Activated CD8-positive, alpha-beta memory T cell treated with anti-CD3 and anti-CD28 coated beads, Interleukin-2, amount 50 U/mL, for 1 hour (primary cell): ENCODE results near the gene CHST14.

Experiments
- DNase-seq: peaks from one replicate; pipeline ENCODE4 v3.0.0-alpha.2; 2020; ENCODE audit errors: extremely low read depth

Gene CHST14

GRCh38 chr15:40461958-40462357 lies 8.8 kb upstream of the CHST14 start:
- no peak for DNase-seq

- DNase-seq: no peak
Observed at GRCh38 chr15:40463279-40463678, 7.5 kb upstream of the CHST14 start.

- DNase-seq: no peak
Observed at GRCh38 chr15:40463886-40464545, 6.8 kb upstream of the CHST14 start.

GRCh38 chr15:40464595-40465185 lies 6.1 kb upstream of the CHST14 start:
- DNase-seq: no peak

GRCh38 chr15:40465939-40466338 lies 4.8 kb upstream of the CHST14 start:
- no peak for DNase-seq

- DNase-seq: no peak
Observed at GRCh38 chr15:40466426-40467260, 4.1 kb upstream of the CHST14 start.

- no peak for DNase-seq
Observed at GRCh38 chr15:40467261-40467615, 3.5 kb upstream of the CHST14 start.

- no peak for DNase-seq
Observed at GRCh38 chr15:40468898-40469331, 1.9 kb upstream of the CHST14 start.

GRCh38 chr15:40469776-40470390 lies 901 bp upstream of the CHST14 start:
- DNase-seq: no peak

GRCh38 chr15:40471105-40471807 lies 472 bp downstream of the CHST14 start:
- DNase-seq: no peak

- DNase-seq: no peak
Observed at GRCh38 chr15:40471808-40472150, 995 bp downstream of the CHST14 start.

GRCh38 chr15:40472171-40472727 lies 1.5 kb downstream of the CHST14 start:
- DNase-seq: no peak

- DNase-seq: no peak
Observed at GRCh38 chr15:40474581-40474980, 3.8 kb downstream of the CHST14 start.

GRCh38 chr15:40477642-40478327 lies 7.0 kb downstream of the CHST14 start:
- DNase-seq: no peak

GRCh38 chr15:40479024-40479423 lies 8.2 kb downstream of the CHST14 start:
- DNase-seq: no peak

GRCh38 chr15:40481341-40482074 lies 10.7 kb downstream of the CHST14 start:
- DNase-seq: no peak

- no peak for DNase-seq
Observed at GRCh38 chr15:40483919-40484318, 13.1 kb downstream of the CHST14 start.

- no peak for DNase-seq
Observed at GRCh38 chr15:40486066-40486770, 15.4 kb downstream of the CHST14 start.

GRCh38 chr15:40487816-40488682 lies 17.3 kb downstream of the CHST14 start:
- DNase-seq: no peak
